ENCODE data around the gene CDH13. TPM values are rescaled to one million over a fixed set of nuclear protein-coding genes. Genes with fewer than 3 reads are reported as not detected.

Gene CDH13
- total RNA-seq, 3 donors from 2014 or later = 4.9 to 11.2 (median 9.8) TPM

DNA sequence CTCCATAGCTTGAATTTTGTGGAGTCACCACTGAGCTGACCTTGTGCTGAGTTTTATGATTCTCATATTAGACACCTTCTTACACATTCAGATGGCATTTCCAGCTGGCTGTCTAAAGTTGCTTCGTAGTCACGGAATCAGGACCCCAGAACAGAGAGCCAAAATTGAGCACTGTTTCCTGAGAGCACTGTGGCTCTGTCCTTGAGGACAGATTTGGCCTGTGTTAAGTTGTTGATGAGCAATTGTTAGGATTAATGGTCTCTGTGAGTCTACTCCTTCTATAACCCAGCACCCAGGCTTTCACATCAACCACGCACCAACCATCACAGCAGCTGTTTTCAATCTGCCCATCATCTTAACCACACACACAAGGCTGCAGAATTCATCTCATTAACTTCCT, 903.5 kb downstream of the CDH13 start:
- Histone ChIP-seq H3K4me3 (no peak overlapping the region), H3K9me3 (no peaks in the 10 kb centered on the region), H3K36me3 (ENCODE audit: low read depth) (no peaks in the 10 kb centered on the region), H3K4me1 (ENCODE audit: low read depth) (no peaks in the 10 kb centered on the region)
- TF ChIP-seq, protein P1, sequence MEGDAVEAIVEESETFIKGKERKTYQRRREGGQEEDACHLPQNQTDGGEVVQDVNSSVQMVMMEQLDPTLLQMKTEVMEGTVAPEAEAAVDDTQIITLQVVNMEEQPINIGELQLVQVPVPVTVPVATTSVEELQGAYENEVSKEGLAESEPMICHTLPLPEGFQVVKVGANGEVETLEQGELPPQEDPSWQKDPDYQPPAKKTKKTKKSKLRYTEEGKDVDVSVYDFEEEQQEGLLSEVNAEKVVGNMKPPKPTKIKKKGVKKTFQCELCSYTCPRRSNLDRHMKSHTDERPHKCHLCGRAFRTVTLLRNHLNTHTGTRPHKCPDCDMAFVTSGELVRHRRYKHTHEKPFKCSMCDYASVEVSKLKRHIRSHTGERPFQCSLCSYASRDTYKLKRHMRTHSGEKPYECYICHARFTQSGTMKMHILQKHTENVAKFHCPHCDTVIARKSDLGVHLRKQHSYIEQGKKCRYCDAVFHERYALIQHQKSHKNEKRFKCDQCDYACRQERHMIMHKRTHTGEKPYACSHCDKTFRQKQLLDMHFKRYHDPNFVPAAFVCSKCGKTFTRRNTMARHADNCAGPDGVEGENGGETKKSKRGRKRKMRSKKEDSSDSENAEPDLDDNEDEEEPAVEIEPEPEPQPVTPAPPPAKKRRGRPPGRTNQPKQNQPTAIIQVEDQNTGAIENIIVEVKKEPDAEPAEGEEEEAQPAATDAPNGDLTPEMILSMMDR (IDR thresholded peaks at IDR 0.05) = no peak
- no peak for ATAC-seq
- intact Hi-C loops (cut with DNase I, micrococcal nuclease) = no loop called here
- no peak for DNase-seq

DNA sequence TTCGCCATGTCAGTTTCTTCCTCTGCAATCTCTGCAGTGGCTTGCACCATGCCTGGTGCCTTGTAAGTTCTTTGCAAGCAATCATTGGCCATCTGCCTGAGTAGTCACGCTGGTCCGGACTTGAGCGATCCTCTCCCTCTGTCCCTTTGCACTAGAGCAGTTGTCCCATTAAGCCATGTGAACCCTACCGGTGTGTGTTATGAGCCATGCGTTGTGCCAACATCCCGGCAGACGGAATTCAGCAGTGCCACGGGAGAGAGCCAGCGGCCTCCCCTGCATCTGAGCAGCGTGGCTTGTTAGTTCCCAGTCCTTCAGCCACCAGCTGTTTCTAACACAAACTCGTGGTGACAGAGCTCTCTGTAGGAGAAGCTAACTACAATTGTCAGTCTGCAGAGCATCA, 905.9 kb downstream of the CDH13 start:
- ATAC-seq = no peak

DNA sequence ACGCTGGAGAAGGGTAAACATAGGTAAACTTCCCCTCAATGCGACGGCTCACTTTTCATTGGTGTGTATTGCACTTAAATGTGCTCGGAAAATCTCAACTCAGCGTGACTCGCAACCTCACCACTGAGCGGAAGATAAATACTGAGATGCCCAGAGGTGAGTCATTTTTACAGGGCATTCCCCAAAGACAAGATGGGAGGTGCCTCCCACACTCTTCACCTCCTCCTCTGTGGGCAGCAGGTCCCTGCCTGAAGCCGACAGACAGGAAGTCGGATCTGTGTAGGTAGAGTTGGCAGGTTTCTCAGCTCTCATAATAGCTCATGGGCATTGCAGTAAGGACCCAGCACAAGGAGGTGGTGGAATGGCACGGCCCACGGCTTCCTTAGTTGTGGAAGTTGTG, 906.4 kb downstream of the CDH13 start:
- no peaks in the 10 kb centered on the region for H3K9me3 ChIP-seq
- DNase-seq = no peak
- H3K36me3 ChIP-seq (ENCODE audit: low read depth) = no peaks in the 10 kb centered on the region
- no peak for ATAC-seq
- H3K4me3 ChIP-seq = no peak overlapping the region
- intact Hi-C loops (cut with DNase I, micrococcal nuclease) = no loop called here
- H3K4me1 ChIP-seq (ENCODE audit: low read depth) = no peaks in the 10 kb centered on the region
- TF ChIP-seq, protein P1 (IDR thresholded peaks at IDR 0.05) = no peak

More for the DNA sequence above, 905.9 kb downstream of the CDH13 start:
- TF ChIP-seq, protein P1 (IDR thresholded peaks at IDR 0.05) = no peak
- Histone ChIP-seq H3K4me3 (no peak overlapping the region), H3K4me1 (ENCODE audit: low read depth) (no peaks in the 10 kb centered on the region), H3K36me3 (ENCODE audit: low read depth) (no peaks in the 10 kb centered on the region), H3K9me3 (no peaks in the 10 kb centered on the region)
- intact Hi-C loops (cut with DNase I, micrococcal nuclease) = no loop called here
- DNase-seq = no peak

DNA sequence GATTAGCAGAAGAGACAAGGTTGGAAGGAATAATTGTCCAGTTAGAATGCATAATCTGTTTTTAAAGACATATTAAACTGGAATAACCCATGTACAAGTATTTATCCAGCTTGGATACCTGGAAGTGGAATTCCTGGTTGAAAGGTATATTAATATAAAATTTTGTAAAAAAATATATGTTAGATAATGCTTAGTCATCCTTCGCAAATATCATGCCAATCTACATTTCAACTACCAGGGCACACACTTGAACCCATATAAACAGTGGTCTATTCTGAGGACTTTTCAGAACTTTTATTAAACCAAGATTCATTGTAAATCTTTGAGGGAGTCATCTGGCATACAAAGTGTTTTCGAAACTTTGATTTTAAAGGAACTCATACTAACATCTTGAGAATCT, 911.9 kb downstream of the CDH13 start:
- no peak for ATAC-seq

DNA sequence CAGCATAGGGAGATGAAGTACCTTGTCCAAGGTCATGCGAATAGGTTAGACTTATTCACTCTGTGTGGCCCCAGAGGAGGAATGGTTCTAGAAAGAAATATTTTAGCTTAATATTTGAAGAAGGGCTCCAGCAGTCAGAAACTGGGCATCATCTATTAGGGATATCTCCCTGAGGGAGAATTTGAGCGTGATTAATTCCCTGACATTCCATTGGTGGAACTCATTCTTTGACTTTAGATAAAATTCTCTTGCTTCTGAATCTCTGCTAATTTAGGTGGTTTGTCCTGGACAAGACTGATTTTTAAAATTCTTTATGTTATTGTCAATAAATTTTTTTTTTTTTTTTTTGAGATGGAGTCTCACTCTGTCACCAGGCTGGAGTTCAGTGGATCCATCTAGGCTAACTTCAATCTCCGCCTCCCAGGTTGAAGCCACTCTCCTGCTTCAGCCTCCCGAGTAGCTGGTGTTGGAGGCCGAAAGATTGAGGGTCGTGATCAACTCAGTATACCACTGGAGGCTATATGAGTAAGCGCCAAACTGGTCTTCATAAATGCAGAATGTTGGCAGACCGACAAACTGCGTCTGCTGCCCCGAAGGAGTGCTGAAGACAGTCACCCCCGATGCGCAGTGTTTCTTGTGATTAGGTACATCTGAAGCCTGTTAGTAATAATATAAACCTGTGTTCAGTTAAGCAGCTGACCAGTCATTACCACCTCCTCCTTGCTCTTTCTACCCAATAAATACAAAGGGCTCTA, 913.1 kb downstream of the CDH13 start:
- intact Hi-C loops (cut with DNase I, micrococcal nuclease) = no loop called here
- TF ChIP-seq, protein P1 (IDR thresholded peaks at IDR 0.05) = no peak
- Histone ChIP-seq H3K4me3 (no peak overlapping the region), H3K36me3 (ENCODE audit: low read depth) (no peaks in the 10 kb centered on the region), H3K4me1 (ENCODE audit: low read depth) (no peaks in the 10 kb centered on the region), H3K9me3 (no peaks in the 10 kb centered on the region)
- ATAC-seq (no peak), DNase-seq (no peak)

More for the DNA sequence above, 911.9 kb downstream of the CDH13 start:
- intact Hi-C loops (cut with DNase I, micrococcal nuclease) = no loop called here
- TF ChIP-seq, protein P1 (IDR thresholded peaks at IDR 0.05) = no peak
- DNase-seq = no peak
- no peaks in the 10 kb centered on the region for H3K9me3 ChIP-seq
- no peaks in the 10 kb centered on the region for H3K36me3 ChIP-seq (ENCODE audit: low read depth)
- no peaks in the 10 kb centered on the region for H3K4me1 ChIP-seq (ENCODE audit: low read depth)
- no peak overlapping the region for H3K4me3 ChIP-seq

All from mucosa of descending colon (tissue), 3 donors.